GM21367 (cell line): ENCODE results near the gene RNF5.
"Not testable (repeated sequence)": the region's sequence is repeated elsewhere in the genome, so short reads cannot be mapped to it uniquely, and the experiment has no call there.

Experiments used
- ATAC-seq: cut with Tn5 transposase; IDR thresholded peaks from one replicate; pipeline ENCODE4 v1.9.1; 2021; ENCODE audit not compliant: unreplicated experiment

Gene RNF5

DNA sequence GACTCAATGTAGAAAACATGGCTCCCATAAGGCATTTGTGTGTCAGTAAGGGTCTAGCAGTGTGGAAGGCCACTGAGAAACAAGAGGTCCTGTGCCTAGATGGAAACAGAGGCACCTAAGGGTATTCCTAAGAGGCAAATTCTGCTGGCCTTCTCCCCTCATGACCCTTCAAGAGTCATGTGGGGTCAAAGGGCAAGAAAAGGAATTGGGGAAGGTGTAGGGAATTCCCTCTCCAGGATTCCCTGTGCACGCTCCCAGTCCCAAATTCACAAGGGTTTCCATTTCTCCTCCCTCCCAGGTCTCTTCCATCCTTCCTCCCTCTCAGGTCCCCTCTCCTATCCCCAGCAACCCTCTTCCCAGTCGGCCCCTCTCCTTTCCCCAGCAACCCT, 2.9 kb upstream of the RNF5 start:
- no peak for ATAC-seq

DNA sequence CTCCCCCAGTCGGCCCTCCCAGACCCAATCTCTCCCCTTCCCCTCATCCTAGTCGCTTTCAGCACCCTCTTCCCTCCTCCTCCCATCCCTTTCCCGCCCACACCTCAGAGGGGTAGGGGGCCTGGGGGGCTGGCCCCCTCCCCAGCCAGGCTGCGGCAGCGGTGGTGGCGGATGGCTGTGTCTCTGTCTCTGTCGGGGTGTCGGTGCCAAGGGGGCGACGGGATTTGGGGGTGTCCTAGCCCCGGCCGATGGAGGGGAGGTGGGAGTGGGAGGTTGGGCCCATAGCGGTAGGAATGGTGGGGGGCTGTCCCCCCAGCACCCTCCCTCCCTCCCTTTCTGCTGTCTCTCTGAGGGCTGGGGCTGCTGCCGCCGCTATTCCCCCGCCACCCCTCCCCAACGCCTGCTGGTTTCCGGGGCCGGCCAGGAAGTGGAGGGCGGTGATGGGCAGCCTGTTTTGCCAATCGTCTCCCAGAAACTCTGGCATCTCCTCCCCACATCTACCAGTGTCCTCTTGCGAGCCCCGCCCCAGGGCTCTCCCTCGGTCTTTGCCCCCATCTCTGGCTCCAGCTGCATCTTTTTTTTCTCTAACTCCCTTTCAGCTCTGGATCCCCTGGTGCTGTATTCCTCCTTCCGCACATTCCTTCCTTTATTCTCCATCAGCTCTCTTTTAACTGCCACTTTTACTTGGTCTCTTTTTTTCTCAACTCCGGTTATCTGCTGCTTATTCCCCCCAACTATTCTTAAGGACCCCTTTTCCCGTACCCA, 2.3 kb upstream of the RNF5 start, which contains the start of gene AGPAT1:
Gene AGPAT1, minus strand, starts transcription at position 374 of the 765 bp plus-strand sequence. CDS start 4,588 bp downstream, outside the sequence.
- peak; percentile 37 for ATAC-seq

DNA sequence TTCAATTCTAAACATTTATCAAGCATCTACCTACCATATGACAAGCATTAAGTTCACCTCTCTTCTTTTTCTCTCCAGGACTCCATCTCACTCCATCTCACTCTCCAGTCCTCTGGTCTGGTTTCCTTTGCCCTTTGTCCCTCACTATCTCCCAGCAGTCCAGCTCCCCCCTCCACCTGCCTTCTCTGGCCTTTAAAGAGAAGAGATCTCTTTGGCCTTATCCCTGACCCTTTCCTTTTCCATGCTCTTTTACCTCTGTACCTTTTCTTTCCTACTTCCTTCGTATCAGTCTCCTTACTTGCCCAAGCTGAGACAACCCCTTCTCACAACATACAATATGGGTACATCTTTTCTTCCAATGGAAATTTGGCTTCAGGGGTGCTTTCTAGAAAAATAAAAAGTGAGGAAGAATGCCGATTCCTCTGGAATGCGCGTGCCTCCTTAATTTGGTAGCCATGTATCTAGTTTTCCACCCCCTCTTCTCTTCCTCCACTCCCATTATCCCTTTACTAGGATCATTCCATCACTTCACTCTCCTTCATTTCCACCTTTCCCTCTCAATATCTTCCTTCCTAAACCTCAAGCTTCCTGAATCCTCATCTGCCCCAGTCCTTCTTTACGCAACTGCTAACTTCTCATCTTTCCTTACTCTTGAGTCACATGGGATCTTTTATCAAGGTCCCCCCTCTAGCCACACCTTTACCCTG, 1.6 kb upstream of the RNF5 start:
- no peak for ATAC-seq

DNA sequence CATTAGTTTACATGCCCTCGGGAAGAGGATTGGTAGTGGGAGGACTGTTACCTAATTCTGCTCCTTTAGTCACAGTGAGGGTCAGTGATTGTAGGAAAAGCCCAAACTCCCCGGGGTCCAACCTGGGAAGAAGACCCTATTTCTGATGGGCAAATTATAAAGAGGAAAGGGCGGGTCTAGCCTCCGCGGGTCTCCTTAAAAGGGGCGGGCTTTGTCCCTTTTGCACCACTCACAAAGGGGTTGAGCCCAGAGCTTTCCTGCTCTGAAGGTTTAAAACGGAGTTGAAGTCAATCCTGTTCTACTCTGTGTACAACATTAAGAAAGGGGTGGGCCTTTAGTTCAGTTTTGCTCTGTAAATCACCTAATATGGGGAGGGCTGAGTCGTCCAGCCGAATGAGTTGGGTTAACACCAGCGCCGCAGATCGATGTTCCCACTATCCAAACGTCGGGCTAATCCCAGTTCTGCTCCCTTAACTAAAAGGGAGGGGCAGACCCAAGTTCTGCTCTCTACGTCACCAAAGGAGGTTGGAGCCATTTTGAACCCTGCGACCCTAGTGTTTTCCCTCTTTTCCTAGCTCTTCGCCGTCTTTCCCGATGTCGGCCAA, 920 bp upstream of the RNF5 start:
- peak; percentile 2 for ATAC-seq

DNA sequence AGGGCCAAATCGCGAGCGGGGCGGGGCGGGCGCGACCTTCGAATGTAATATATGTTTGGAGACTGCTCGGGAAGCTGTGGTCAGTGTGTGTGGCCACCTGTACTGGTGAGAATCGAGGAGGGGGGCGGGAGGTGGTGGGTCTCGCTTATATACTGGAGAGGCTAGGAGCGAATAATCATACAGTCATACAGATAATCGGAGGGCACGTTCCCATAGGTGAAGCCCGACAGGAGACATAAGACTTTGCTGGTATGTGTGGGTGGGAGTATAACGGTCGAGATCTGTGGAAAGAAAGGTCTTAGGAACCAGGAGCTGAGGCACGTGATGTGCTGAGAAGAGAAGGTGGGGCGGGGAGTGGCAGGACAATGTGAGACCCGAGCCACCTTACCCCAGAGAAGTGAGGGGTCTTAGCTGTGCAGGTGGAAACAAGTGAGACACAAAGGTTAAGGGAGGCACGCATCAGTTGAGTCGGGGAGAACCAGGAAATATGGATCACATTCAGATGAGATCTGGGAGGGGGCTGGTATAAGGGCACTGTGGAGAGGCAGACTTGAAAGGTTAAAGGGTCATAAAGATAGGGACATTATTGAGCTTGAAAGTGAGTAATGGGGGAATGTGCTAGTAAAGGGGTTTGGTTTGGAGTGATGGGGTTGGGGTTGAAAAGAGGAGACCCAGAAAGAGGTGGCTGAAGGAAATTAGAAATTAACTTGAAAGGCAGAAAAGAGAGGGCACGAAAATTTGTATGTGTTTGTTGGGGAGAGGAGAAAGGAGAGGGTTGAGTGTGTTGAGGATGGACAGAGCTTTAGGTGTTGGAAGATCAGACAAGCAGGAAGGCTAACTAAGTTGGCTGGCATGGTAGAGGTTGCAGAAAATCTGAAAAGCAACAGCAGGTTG, 589 bp downstream of the RNF5 start:
- no peak for ATAC-seq

DNA sequence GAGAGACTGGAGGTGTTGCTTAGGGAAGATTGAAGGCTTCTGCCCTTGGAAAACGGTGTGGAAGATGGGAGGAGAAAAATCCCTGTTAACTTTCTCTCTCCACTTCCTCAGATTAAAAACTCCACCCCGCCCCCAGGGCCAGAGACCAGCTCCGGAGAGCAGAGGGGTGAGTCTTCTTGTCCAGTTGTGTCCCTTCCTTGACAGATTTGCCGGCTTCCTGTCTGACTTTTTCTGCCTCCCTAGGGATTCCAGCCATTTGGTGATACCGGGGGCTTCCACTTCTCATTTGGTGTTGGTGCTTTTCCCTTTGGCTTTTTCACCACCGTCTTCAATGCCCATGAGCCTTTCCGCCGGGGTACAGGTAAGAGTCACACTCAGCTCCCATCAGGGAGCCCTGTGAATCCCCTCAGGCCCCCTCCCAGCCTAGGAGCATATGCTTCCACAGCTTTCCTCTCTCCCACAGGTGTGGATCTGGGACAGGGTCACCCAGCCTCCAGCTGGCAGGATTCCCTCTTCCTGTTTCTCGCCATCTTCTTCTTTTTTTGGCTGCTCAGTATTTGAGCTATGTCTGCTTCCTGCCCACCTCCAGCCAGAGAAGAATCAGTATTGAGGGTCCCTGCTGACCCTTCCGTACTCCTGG, 1.7 kb downstream of the RNF5 start:
- ATAC-seq = no peak

DNA sequence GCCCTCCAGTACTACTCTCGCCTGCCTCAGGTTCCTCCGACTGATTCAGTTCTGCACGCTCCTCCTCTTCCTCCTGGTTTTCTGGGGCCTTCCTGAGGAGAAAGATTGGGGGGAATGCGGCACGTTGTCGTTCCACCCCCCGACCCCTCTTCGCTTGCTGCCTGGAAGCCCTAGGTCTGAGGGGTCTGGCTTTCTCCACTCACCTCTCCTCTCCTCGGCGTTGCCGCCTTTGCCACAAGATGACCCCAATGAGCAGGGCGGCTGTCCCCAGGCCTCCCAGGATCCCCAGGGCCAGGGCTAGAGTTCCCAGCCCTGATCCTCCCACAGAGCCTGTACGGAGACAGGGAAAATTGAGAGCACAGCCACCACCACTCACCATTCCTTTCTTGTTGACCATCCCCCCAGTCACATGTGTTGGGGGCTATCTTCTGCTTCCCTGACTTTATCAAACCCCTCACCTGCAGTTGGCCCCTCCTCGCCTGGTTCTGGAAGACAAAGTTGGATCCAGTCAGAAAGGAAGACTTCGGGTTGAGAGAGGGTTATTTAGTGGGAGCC, 3.0 kb downstream of the RNF5 start:
- no peak for ATAC-seq

DNA sequence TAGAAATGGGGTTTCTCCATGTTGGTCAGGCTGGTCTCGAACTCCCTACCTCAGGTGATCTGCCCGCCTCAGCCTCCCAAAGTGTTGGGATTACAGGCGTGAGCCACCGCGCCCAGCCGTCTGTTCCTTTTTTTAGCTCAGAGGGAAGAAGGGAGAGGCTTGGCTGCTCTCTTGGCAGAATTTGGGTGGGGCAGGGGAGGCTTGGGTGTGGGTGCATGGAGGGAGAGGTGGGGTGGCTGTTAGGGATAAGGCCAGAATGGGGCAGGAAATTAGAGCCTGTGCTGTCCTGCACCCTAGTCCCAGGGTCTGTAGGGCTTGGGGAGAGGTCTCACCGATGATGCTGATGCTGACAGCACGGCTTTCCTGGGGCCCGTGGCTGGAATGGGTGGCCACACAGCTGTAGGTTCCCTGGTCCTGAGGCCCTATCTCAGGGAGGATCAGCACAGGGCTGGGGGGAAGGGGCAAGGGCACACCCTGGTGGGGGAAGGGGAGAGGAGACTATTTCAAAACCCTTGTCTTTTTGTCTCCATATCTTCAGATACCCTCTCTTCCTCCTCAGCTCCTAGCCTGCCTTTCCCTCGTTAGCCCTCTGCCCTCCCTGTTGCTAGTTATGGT, 3.8 kb downstream of the RNF5 start:
- no peak for ATAC-seq

DNA sequence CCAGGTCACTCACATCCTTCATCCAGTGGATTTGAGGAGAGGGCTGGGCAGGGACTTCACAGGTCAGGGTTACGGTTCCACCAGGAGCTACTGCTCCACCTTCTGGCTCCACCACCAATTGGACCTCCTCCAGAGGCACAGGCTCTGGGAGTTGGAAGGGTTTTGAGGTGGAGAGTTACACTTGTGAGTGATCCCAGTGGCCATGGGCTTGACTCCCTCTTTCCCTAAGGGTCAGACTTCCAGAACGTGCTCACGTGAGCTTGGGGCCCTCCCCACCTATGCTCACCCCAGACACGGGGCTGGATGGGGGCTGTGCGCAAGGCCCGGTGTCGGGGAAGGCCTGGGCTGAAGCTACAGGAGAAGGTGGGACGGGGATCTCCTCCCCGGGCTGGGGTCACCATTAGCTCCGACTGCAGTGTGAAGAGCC, 4.4 kb downstream of the RNF5 start:
- no peak for ATAC-seq

DNA sequence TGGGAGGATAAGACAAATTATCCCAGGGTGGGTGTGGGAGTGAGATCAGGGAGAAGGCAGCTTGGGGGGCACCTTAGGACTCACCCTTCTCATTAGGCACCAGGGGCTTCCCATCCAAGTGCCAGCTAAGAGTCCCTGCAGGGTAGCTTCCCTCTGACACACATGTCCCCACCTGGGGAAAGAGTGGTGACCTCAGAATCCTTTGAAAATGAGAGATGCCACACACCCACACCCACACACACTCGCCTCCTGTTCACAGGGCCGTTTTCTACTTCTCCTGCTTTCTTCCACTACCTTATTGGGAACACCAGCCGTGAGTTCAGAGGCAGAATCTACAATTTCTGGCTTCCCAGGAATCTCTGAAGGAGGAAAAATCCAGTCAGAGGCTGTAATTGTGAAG, 4.8 kb downstream of the RNF5 start:
- no peak for ATAC-seq

DNA sequence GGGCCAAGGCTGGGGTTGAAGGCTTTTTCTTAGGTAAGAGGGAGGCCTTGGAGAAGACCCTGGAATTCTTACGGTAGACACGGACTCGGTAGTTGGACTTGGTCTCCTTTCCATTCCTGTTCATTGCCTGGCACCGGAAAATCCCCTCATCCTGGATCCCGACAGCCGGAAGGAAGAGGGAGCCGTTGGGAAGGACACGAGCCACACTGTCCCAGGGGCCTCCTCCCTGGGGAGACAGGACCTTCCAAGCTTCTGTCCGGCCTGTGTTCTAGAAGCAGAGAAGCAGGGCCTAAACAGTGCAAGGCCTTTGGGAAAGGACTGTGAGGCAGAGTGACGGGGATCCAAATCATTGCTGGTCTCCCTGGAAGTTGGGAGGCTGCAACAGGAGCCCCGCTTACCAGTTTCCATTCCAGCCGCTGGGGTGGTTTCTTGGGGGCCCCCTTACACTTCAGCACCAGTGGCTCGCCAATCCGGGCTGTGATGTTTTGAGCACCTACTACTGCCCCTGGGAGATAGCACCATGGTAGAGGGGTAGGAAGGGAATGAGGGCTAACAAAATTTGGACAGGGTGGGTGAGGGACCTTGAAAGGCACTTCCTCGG, 5.4 kb downstream of the RNF5 start:
- no peak for ATAC-seq

DNA sequence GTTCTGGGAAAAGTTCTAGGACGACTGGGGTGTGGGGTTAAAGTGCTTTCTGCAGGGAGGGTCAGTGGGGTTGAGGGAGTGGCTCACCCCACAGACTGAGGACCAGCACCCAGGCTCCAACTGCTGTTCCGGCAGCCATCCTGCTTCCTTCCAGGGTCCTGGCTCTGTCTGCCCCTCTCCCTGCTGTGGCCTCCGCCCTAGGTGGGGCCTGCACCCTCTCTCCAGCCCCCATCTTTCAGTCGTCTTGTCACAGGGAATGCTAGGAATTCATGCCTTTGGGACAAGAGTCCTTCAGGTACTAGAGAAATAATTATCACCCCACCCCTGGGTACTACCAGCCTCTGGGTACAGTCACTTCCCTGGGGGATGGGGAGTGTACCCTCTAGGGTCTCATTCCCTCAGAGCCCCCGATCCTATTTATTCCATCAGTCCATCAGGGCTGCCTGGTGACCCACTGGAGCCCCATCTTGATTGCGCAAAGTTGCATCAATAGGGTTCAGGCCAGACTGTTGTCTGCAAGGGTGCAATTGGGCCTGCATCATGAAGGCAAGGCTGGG, 6.0 kb downstream of the RNF5 start, which contains the start of gene AGER:
Gene AGER, minus strand, starts transcription at position 170 of the 557 bp plus-strand sequence. Its CDS starts 31 bp downstream, at position 139.
- ATAC-seq = no peak

DNA sequence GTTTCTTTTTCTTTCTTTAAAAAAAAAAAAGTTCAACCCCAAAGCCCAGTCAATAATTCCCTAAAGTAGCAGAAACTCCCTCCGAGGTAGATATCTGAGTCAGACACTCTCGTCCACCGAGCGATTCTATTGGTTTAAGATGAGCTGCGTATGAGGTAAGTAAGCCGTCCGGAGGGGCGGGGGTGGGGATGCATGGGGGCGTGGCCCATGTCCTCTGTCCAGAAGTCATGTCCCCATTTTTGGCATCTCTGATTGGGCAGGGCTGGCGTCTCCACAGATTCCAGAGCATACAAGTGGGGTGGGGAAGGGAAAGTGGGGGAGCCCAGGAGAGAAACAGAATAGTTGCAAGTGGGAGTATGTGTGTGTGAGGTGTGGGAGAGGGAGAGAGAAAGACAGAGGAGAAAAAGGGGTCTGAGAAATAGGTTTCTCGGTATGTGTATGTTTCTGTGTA, 7.5 kb downstream of the RNF5 start:
- ATAC-seq = not testable (repeated sequence)

DNA sequence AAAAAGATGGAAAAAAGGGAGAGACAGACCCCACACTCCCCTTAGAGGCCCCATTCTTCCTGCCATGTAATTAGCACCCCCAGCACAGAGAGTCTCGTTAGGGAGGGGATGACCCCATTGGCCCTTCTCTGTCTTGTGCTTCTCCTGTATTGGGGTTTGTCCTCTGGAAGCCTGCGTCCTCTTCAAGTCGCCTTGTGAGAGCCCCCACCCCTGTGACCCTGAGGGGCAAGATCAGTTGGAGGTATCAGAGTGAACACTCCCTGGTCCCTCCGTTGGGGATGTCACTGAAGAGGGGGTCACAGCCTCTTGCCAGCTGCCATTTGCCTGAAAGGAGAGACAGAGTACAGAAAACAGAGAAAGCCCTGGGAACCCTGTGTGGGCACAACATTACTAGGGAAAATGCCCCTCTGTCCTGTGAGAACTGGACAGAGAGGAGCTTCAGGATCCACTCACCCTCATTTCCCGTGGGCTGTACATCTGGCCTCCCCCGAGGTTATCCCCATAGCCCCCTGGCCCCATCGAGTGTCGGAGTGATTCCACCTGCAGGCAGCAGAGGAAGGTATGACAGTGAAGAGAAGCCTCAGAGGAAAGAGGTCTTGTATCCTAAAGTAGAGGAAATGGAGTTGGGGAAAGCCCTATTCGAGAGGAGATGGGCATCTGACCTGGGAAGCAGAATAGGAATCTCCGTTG, 8.1 kb downstream of the RNF5 start:
- ATAC-seq = not testable (repeated sequence)

DNA sequence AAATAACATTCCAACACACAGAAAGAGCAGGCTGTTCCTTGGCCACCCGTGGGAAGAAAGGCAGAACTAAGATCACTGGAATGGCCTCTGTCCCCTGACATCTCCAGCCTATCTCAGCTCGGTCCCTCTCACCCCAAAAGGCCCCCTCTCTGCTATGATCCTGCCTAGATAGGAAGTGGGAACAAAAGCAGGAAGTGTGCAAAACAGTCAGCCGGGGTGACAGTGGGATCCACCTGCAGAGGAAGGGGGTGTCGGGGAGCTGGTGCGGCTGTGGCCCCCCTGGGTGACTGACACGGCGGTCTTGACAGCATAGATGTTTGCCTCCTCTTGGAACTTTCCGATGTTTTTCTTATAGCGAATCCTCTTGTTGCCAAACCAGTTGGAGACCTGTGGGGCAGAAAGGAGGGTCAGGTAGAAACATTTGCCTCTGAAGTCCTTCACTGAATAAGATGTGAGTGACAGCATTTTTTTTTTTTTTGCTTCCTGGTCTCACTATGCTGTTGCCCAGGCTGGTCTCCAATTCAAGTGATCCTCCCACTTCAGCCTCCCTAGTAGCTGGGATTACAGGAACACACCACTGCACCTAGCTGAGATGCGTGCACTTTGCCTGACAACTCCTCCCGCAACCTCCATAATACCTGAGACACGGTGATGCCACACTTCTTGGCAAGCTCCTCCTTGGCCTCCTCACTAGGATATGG, 9.0 kb downstream of the RNF5 start:
- ATAC-seq = no peak

DNA sequence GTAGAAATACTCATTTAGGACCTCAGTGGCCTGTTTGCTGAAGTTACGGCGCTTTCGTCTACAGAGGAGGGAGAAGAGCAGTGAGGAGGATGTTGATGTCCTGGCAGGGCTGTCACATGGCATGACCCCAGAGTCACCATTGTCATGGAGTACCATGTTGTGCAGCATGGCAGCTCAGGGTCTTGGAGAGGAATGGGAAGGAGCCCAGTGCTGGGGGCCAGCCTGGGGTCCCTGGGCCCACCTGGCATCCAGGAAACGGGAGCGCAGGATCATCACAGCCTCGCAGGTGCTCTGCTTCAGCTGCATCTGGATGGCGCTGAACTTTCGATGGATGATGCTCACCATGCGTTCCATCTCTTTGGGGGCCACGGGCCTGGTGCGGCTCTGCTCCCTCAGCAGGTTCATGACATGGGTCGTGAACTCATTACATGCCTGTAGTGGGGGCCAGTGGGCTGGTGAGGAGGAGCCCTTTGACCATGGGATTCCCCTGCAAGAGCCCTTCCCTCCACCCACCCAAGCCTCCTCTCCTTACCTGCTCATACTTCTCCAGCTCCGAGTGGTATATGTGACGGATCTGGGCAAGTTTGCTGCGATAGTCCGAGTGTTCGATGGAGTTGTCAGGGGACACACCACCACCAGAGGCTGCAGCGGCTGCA, 9.6 kb downstream of the RNF5 start:
- ATAC-seq = not testable (repeated sequence)
